MCF 10A (cell line): Measurements from ENCODE around the gene ZFX. TPM values are rescaled to one million over a fixed set of nuclear protein-coding genes. Genes with fewer than 3 reads are reported as not detected.

ENCODE experiments used
- BruUV-seq: library from RNA; stranded (reverse); fragments of 400-500 nt; replicated peaks from 2 replicates; lab custom pipeline; 2021; lab: Mats Ljungman, UMichigan
- CTCF ChIA-PET: fragments of 300-600 bp; sonication (Branson Sonifier 250); formaldehyde crosslinking; extraction: SDS; loops from one replicate; lab custom pipeline; 2021; ENCODE audit warnings: antibody characterized with exemption, inconsistent platforms; lab: Yijun Ruan, JAX
- POLR2A ChIA-PET: fragments of 300-600, 350-650 bp; sonication (Branson Sonifier 250); formaldehyde crosslinking; extraction: SDS; loops from one replicate; lab custom pipeline; 2020; ENCODE audit warnings: antibody characterized with exemption, inconsistent platforms; lab: Yijun Ruan, JAX
- DNase-seq: peaks from one replicate; pipeline ENCODE4 v3.0.0-alpha.2; 2018; ENCODE audit not compliant: unreplicated experiment
- H3K27ac Mint-ChIP-seq: one replicate; pipeline ENCODE4 v1.8.0; 2022; ENCODE audit warnings: mild to moderate bottlenecking, low read depth, mixed read lengths; ENCODE audit not compliant: unreplicated experiment
- H3K27me3 Mint-ChIP-seq: one replicate; pipeline ENCODE4 v1.8.0; 2022; ENCODE audit warnings: mixed read lengths; ENCODE audit not compliant: insufficient read depth, unreplicated experiment
- H3K36me3 Mint-ChIP-seq: one replicate; pipeline ENCODE4 v1.8.0; 2022; ENCODE audit warnings: mild to moderate bottlenecking, moderate library complexity, mixed read lengths; ENCODE audit not compliant: insufficient read depth, unreplicated experiment
- H3K4me1 Mint-ChIP-seq: one replicate; pipeline ENCODE4 v1.8.0; 2022; ENCODE audit warnings: mixed read lengths; ENCODE audit not compliant: insufficient read depth, unreplicated experiment
- H3K4me3 Mint-ChIP-seq: one replicate; pipeline ENCODE4 v1.8.0; 2022; ENCODE audit warnings: mild to moderate bottlenecking, moderate library complexity, mixed read lengths; ENCODE audit not compliant: unreplicated experiment
- H3K9me3 Mint-ChIP-seq: one replicate; pipeline ENCODE4 v1.8.0; 2022; ENCODE audit warnings: mixed read lengths; ENCODE audit not compliant: unreplicated experiment
- CTCF ChIP-seq: fragments of 200-600 bp; IDR thresholded peaks from one replicate; pipeline ENCODE4 v1.8.0; 2022; ENCODE audit warnings: antibody characterized with exemption, mild to moderate bottlenecking; ENCODE audit not compliant: unreplicated experiment
- intact Hi-C: fragments of 100-400 bp; cut with micrococcal nuclease; formaldehyde crosslinking; loops from 2 replicates; pipeline ENCODE4 v1.14.1; 2022
- total RNA-seq: library from RNA; stranded (reverse); gene quantifications from 2 replicates; pipeline ENCODE4 v1.2.3, GENCODE V29; 2022

ZFX gene
- total RNA-seq, 1 experiment from 2014 or later = 72.3 TPM

- intact Hi-C loops = no loop called here
- CTCF ChIA-PET = interaction anchor here (0.6 to 0.9 kb wide), 3 partner anchors 21 to 800 kb away, joined by 3 read pairs; no protein-coding TSS in a partner anchor
- no peaks in the 10 kb centered on the region for H3K9me3 Mint-ChIP-seq
- H3K4me1 Mint-ChIP-seq = peaks cover 9% of the 10 kb centered on the region
- no peak overlapping the region for H3K4me3 Mint-ChIP-seq
- BruUV-seq = no TSS peak
- H3K27me3 Mint-ChIP-seq = no peaks in the 10 kb centered on the region
- POLR2A ChIA-PET = interaction anchor here (1.1 to 1.4 kb wide), 2 partner anchors 14 to 19 kb away, joined by 3 to 5 read pairs; no protein-coding TSS in a partner anchor
- H3K27ac Mint-ChIP-seq = no peak overlapping the region
- peaks cover 28% of the 10 kb centered on the region for H3K36me3 Mint-ChIP-seq
- no peak for DNase-seq
- no peak for TF ChIP-seq CTCF
Measured at GRCh38 chrX:24186483-24186882, 37.0 kb downstream of the ZFX start.

- no peak for TF ChIP-seq CTCF
- Mint-ChIP-seq H3K27ac (no peak overlapping the region), H3K4me3 (no peak overlapping the region), H3K9me3 (no peaks in the 10 kb centered on the region), H3K36me3 (peaks cover 28% of the 10 kb centered on the region), H3K4me1 (peaks cover 9% of the 10 kb centered on the region), H3K27me3 (no peaks in the 10 kb centered on the region)
- intact Hi-C loops = no loop called here
- ChIA-PET CTCF (interaction anchor here (0.6 to 0.9 kb wide), 6 partner anchors 12 to 799 kb away, joined by 3 to 4 read pairs (median 3); no protein-coding TSS in a partner anchor), POLR2A (interaction anchor here (1.1 to 1.4 kb wide), 2 partner anchors 14 to 18 kb away, joined by 3 to 5 read pairs; no protein-coding TSS in a partner anchor)
- no peak for DNase-seq
- BruUV-seq = no TSS peak
Measured at GRCh38 chrX:24186986-24187385, 37.5 kb downstream of the ZFX start.

GRCh38 chrX:24189490-24189889 lies 40.0 kb downstream of the ZFX start:
- Mint-ChIP-seq H3K36me3 (peaks cover 30% of the 10 kb centered on the region), H3K4me1 (peaks cover 18% of the 10 kb centered on the region), H3K27me3 (no peaks in the 10 kb centered on the region), H3K9me3 (no peaks in the 10 kb centered on the region), H3K4me3 (no peak overlapping the region), H3K27ac (no peak overlapping the region)
- intact Hi-C loops = no loop called here
- no peak for DNase-seq
- no peak for TF ChIP-seq CTCF
- POLR2A ChIA-PET = no interaction called here
- BruUV-seq = no TSS peak
- CTCF ChIA-PET = interaction anchor here (0.6 kb wide), 2 partner anchors 192 to 288 kb away, joined by 3 read pairs; no protein-coding TSS in a partner anchor

GRCh38 chrX:24190500-24191156 lies 41.1 kb downstream of the ZFX start:
- no peak overlapping the region for H3K4me3 Mint-ChIP-seq
- H3K36me3 Mint-ChIP-seq = peaks cover 36% of the 10 kb centered on the region
- no peak for TF ChIP-seq CTCF
- H3K27ac Mint-ChIP-seq = no peak overlapping the region
- ChIA-PET POLR2A (interaction anchor here (0.7 to 1.1 kb wide), 4 partner anchors 8 to 104 kb away, joined by 3 to 5 read pairs (median 3); no protein-coding TSS in a partner anchor), CTCF (interaction anchor here (0.5 to 1.1 kb wide), 3 partner anchors 109 to 250 kb away, joined by 3 to 7 read pairs (median 3); no protein-coding TSS in a partner anchor)
- peaks cover 18% of the 10 kb centered on the region for H3K4me1 Mint-ChIP-seq
- H3K9me3 Mint-ChIP-seq = no peaks in the 10 kb centered on the region
- H3K27me3 Mint-ChIP-seq = no peaks in the 10 kb centered on the region
- intact Hi-C loops = no loop called here
- no TSS peak for BruUV-seq
- no peak for DNase-seq
